Body of pancreas (tissue), 4 donors: Measurements from ENCODE around the gene SRPK2. TPM values are rescaled to one million over a fixed set of nuclear protein-coding genes. Genes with fewer than 3 reads are reported as not detected.
"Not testable (repeated sequence)": the region's sequence is repeated elsewhere in the genome, so short reads cannot be mapped to it uniquely, and the experiment has no call there.

Experiments used
- ATAC-seq: fragments of 150-250 bp; one replicate; pipeline ENCODE4 v1.9.1; 2016
- DNase-seq, 4 donors: peaks; one replicate each; pipeline ENCODE4 v3.0.0-alpha.2; 2019
- H3K27ac ChIP-seq, 4 donors: fragments of 200-600 bp; sonication (generic); 1 replicate in 3 of 4; 2 replicates in 1 of 4; pipeline versions ENCODE4 v1.5.1 to v1.6.1; 2016 to 2019; ENCODE audit warnings: mild to moderate bottlenecking in 1 of 4, mixed read lengths in 1 of 4, moderate library complexity in 1 of 4
- H3K27me3 ChIP-seq, 2 donors: fragments of 200-600 bp; sonication (generic); one replicate each; pipeline ENCODE4 v1.6.0; 2016; ENCODE audit warnings: mild to moderate bottlenecking in 1 of 2
- H3K36me3 ChIP-seq, 2 donors: fragments of 200-600 bp; sonication (generic); replicated peaks in 1 of 2; 2 replicates each; pipeline ENCODE4 v1.5.1; 2016; ENCODE audit warnings: low read depth in 2 of 2; ENCODE audit not compliant: insufficient read depth in 1 of 2
- H3K4me1 ChIP-seq: fragments of 200-600 bp; sonication (generic); one replicate; pipeline ENCODE4 v1.6.0; 2016
- H3K4me3 ChIP-seq, 2 donors: fragments of 200-600 bp; sonication (generic); 1 replicate in 1 of 2; 2 replicates in 1 of 2; pipeline ENCODE4 v1.5.1; 2016 to 2019
- H3K9me3 ChIP-seq, 3 donors: fragments of 200-600 bp; sonication (generic); 1 replicate in 2 of 3; 2 replicates in 1 of 3; pipeline ENCODE4 v1.5.1; 2016
- CTCF ChIP-seq, 7 experiments: fragments of 450-650 bp in 4 of 7; fragments of 200-600 bp in 3 of 7; sonication (generic) in 3 of 7; IDR thresholded peaks; one replicate each; pipeline ENCODE4 v1.5.1; 2016 to 2019; ENCODE audit warnings: antibody characterized with exemption in 7 of 7
- POLR2A ChIP-seq, 3 donors: fragments of 450-650 bp; IDR thresholded peaks; one replicate each; pipeline ENCODE4 v1.6.1; 2016; ENCODE audit warnings: antibody characterized with exemption in 3 of 3, mild to moderate bottlenecking in 2 of 3
- WGBS, 2 donors: methylation state at CpG; one replicate each; pipeline ENCODE4 v1.1.5; 2017; 5-methylcytosine and 5-hydroxymethylcytosine counted together
- intact Hi-C: fragments of 100-400 bp; cut with DNase I; formaldehyde crosslinking; loops from one replicate; pipeline ENCODE4 v1.15.1; 2023
- total RNA-seq, 2 donors: library from RNA; depleted of rRNA; stranded (reverse); fragments of >200 nt; gene quantifications; one replicate each; pipeline ENCODE4 v1.1.0, GENCODE V29; 2016

The SRPK2 gene
- total RNA-seq, 2 donors from 2014 or later: 23.4 to 31.1 TPM

- WGBS, 2 donors: 49 to 59% methylated on average over 2 of the region's 2 CpGs
- no peak overlapping the region for H3K4me3 ChIP-seq
- H3K27me3 ChIP-seq: no peaks in the 10 kb centered on the region
- H3K27ac ChIP-seq: no peak overlapping the region
- intact Hi-C loops: no loop called here
- no peak for ATAC-seq
- no peaks in the 10 kb centered on the region for H3K9me3 ChIP-seq
- no peak for DNase-seq
- TF ChIP-seq POLR2A (IDR thresholded peaks at IDR 0.05) (no peak), CTCF (IDR thresholded peaks at IDR 0.05) (no peak)
- no peaks in the 10 kb centered on the region for H3K36me3 ChIP-seq
- H3K4me1 ChIP-seq: no peaks in the 10 kb centered on the region
These were observed 127.0 kb downstream of the SRPK2 start for GRCh38 chr7:105261689-105262088.

- intact Hi-C loops, H3K4me3 ChIP-seq, H3K27me3 ChIP-seq, ATAC-seq, H3K36me3 ChIP-seq, DNase-seq, H3K27ac ChIP-seq, H3K4me1 ChIP-seq, H3K9me3 ChIP-seq: not testable (repeated sequence)
- 96 to 97% methylated on average over 2 of the region's 2 CpGs for WGBS, 2 donors
These were observed 128.4 kb downstream of the SRPK2 start for GRCh38 chr7:105260201-105260871.

- H3K4me1 ChIP-seq, intact Hi-C loops, H3K27ac ChIP-seq, ATAC-seq, H3K9me3 ChIP-seq, H3K27me3 ChIP-seq, DNase-seq, H3K4me3 ChIP-seq, H3K36me3 ChIP-seq: not testable (repeated sequence)
These were observed 129.8 kb downstream of the SRPK2 start for GRCh38 chr7:105258919-105259318.

GRCh38 chr7:105257338-105257737 is 131.4 kb downstream of the SRPK2 start:
- intact Hi-C loops: no loop called here
- Histone ChIP-seq H3K4me3 (no peak overlapping the region), H3K36me3 (no peaks in the 10 kb centered on the region), H3K27ac (no peak overlapping the region), H3K27me3 (no peaks in the 10 kb centered on the region), H3K4me1 (no peaks in the 10 kb centered on the region), H3K9me3 (no peaks in the 10 kb centered on the region)
- no peak for DNase-seq
- TF ChIP-seq CTCF (IDR thresholded peaks at IDR 0.05): no peak
- ATAC-seq: no peak
- WGBS, 2 donors: 0 to 3% methylated on average over 1 of the region's 1 CpG

- H3K36me3 ChIP-seq: no peaks in the 10 kb centered on the region
- DNase-seq: no peak
- no peaks in the 10 kb centered on the region for H3K9me3 ChIP-seq
- H3K4me1 ChIP-seq: no peaks in the 10 kb centered on the region
- TF ChIP-seq POLR2A (IDR thresholded peaks at IDR 0.05) (no peak), CTCF (IDR thresholded peaks at IDR 0.05) (no peak)
- no peak overlapping the region for H3K4me3 ChIP-seq
- no peaks in the 10 kb centered on the region for H3K27me3 ChIP-seq
- intact Hi-C loops: no loop called here
- H3K27ac ChIP-seq: no peak overlapping the region
- 58 to 68% methylated on average over 2 of the region's 2 CpGs for WGBS, 2 donors
- no peak for ATAC-seq
These were observed 131.9 kb downstream of the SRPK2 start for GRCh38 chr7:105256761-105257231.

- 89 to 94% methylated on average over 3 of the region's 3 CpGs for WGBS, 2 donors
These were observed 138.0 kb downstream of the SRPK2 start for GRCh38 chr7:105250706-105251105.

More at GRCh38 chr7:105250706-105251105, 138.0 kb downstream of the SRPK2 start:
- H3K9me3 ChIP-seq: no peaks in the 10 kb centered on the region
- DNase-seq: no peak
- peaks cover 15% of the 10 kb centered on the region for H3K4me1 ChIP-seq
- H3K27me3 ChIP-seq: no peaks in the 10 kb centered on the region
- no peak for ATAC-seq
- H3K36me3 ChIP-seq: no peaks in the 10 kb centered on the region
- no peak overlapping the region for H3K4me3 ChIP-seq
- TF ChIP-seq POLR2A (IDR thresholded peaks at IDR 0.05) (no peak), CTCF (IDR thresholded peaks at IDR 0.05) (no peak)
- intact Hi-C loops: no loop called here
- no peak overlapping the region for H3K27ac ChIP-seq
